ENCODE results near the gene MT1X. TPM values are rescaled to one million over a fixed set of nuclear protein-coding genes. Genes with fewer than 3 reads are reported as not detected.
"Not testable (repeated sequence)": the region's sequence is repeated elsewhere in the genome, so short reads cannot be mapped to it uniquely, and the experiment has no call there.

MT1X gene
- total RNA-seq, 1 donor from 2014 or later: 3,049 TPM

DNA sequence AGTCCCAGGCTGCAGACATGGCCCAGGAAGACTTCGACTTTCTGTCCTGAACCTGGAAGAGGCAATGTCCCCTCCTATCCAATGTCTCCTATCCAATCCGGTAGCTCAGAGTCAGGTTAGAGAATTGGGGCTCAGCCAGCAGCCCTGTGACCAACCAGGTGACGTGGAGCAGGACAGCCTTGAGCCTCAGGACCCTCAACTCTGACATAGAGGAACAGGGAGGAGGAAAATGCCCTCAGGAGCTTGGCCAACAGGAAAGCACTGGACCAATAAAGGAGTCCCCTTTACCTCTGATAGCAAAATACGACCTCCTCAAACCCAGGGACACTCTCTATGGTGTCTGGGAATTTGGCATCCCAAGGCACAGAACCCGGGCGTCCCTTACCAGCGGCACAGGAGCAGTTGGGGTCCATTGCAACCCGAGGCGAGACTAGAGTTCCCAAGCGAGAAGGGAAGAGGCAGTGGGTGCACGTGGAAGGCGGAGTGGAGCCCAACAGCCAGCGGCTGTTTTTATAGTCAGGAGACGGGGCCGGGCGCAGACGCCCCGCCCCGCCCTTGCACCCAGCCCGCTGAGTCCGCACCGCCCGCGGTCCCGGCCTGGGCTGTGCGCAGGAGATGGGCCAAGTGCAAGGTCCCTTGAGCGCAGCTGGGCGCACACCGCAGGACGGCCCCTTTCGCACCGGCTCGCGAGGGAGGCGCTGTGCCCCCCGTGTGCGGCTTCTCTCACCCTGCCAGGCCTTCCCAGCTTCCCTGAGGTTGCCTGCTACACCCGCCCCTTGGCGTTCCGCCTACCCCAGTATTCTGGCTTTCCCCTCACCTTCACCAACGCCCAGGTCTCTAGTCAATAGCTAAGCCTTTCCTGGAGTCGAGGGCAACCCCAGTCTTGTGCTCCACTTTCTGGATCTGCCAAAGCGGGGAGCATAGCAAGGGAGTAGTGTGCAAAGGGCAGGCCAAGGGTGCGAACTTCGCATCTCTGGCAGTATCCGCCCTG is 14.4 kb upstream of the MT1X start, which contains the start of gene MT1G:
Gene MT1G, minus strand, starts transcription at position 485 of the 991 bp plus-strand sequence. Its CDS starts 72 bp downstream, at position 413.
- Histone ChIP-seq H3K27me3 (no peaks in the 10 kb centered on the region), H3K27ac (no peak within 1 kb of the TSS), H3K9me3 (no peaks in the 10 kb centered on the region), H3K36me3 (no peaks in the 10 kb centered on the region), H3K4me3 (peak within 1 kb of the TSS in 1 of 2 donors; percentile 21), H3K4me1 (peaks cover 27% of the 10 kb centered on the region)
- DNase-seq (ENCODE audit: extremely low spot score in 2 of 2): no peak
- no peak for TF ChIP-seq POLR2A (IDR thresholded peaks at IDR 0.05)
- TF ChIP-seq CTCF (IDR thresholded peaks at IDR 0.05): no peak
- TF ChIP-seq POLR2AphosphoS5 (IDR thresholded peaks at IDR 0.05; ENCODE audit: insufficient read depth in 1 of 2, low read depth in 1 of 2): peak in 1 of 2 donors; percentile 51
- intact Hi-C loops (cut with DNase I): no loop called here

GRCh38 chr16:56669005-56669839 is 13.0 kb upstream of the MT1X start, which contains the start of gene MT1H:
TSS of gene MT1H (plus strand) at chr16:56669814. CDS start at chr16:56669885, 71 bp downstream.
- Histone ChIP-seq H3K4me3 (peak within 1 kb of the TSS in 1 of 2 donors; percentile 16), H3K9me3 (no peaks in the 10 kb centered on the region), H3K27me3 (no peaks in the 10 kb centered on the region), H3K27ac (no peak within 1 kb of the TSS), H3K36me3 (no peaks in the 10 kb centered on the region), H3K4me1 (peaks cover 23% of the 10 kb centered on the region)
- TF ChIP-seq POLR2A (IDR thresholded peaks at IDR 0.05) (no peak), CTCF (IDR thresholded peaks at IDR 0.05) (no peak), POLR2AphosphoS5 (IDR thresholded peaks at IDR 0.05; ENCODE audit: insufficient read depth in 1 of 2, low read depth in 1 of 2) (no peak)
- no peak for DNase-seq (ENCODE audit: extremely low spot score in 2 of 2)
- intact Hi-C loops (cut with DNase I): no loop called here

- H3K27ac ChIP-seq: no peak overlapping the region
- intact Hi-C loops (cut with DNase I): no loop called here
- no peaks in the 10 kb centered on the region for H3K9me3 ChIP-seq
- H3K4me1 ChIP-seq: peaks cover 23% of the 10 kb centered on the region
- DNase-seq (ENCODE audit: extremely low spot score in 2 of 2): no peak
- no peak overlapping the region for H3K4me3 ChIP-seq
- H3K36me3 ChIP-seq: no peaks in the 10 kb centered on the region
- no peaks in the 10 kb centered on the region for H3K27me3 ChIP-seq
- TF ChIP-seq POLR2AphosphoS5 (IDR thresholded peaks at IDR 0.05; ENCODE audit: insufficient read depth in 1 of 2, low read depth in 1 of 2) (no peak), CTCF (IDR thresholded peaks at IDR 0.05) (no peak), POLR2A (IDR thresholded peaks at IDR 0.05) (no peak)
Measured at GRCh38 chr16:56669840-56670619, 12.2 kb upstream of the MT1X start.

- Histone ChIP-seq H3K27me3 (no peaks in the 10 kb centered on the region), H3K9me3 (no peaks in the 10 kb centered on the region), H3K4me1 (peaks cover 25% of the 10 kb centered on the region), H3K27ac (no peak overlapping the region), H3K4me3 (no peak overlapping the region), H3K36me3 (no peaks in the 10 kb centered on the region)
- TF ChIP-seq POLR2A (IDR thresholded peaks at IDR 0.05): no peak
- no peak for TF ChIP-seq POLR2AphosphoS5 (IDR thresholded peaks at IDR 0.05; ENCODE audit: insufficient read depth in 1 of 2, low read depth in 1 of 2)
- TF ChIP-seq CTCF (IDR thresholded peaks at IDR 0.05): no peak
- intact Hi-C loops (cut with DNase I): no loop called here
- no peak for DNase-seq (ENCODE audit: extremely low spot score in 2 of 2)
Measured at GRCh38 chr16:56670620-56670934, 11.7 kb upstream of the MT1X start.

DNA sequence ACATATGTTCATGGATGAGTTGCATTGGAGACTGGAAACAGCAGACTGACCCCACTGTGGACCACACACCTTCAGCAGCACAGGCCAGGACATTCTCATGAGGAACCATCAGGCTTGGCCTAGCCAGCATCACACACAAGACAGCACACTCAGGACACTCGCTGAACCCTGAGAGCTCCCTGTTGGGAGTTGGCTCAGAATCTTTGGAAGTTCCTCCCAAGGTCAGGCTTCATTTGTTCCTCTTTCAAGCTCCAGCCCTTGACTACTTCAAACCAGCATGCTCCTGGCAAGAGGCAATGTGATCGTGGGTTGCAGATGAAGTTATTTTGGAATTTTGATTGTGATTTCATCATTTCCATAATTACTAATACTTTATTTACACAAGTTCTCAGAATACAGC is 10.6 kb upstream of the MT1X start:
- intact Hi-C loops (cut with DNase I); H3K27me3 ChIP-seq: not testable (repeated sequence)

DNA sequence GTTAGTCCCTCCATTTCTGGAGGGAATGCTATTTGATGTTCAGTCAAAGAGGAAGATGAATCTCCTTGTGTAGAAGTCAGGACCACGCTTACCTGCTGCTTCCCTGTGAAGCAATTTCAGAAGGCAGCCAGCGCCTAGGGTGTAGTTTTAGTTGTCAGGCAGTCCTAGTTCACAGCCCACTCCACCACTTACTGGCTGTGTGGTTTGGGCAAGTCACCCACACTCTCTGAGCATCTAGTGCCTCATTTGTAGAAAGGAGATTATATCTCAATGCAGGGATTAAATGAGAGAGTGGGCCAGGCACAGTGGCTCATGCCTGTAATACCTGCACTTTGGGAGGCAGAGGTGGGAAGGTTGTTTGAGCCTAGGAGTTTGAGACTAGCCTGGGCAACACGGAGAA is 10.1 kb upstream of the MT1X start:
- DNase-seq (ENCODE audit: extremely low spot score in 2 of 2); intact Hi-C loops (cut with DNase I); H3K4me3 ChIP-seq; H3K27ac ChIP-seq; H3K36me3 ChIP-seq; H3K27me3 ChIP-seq; H3K9me3 ChIP-seq: not testable (repeated sequence)
- peaks cover 33% of the 10 kb centered on the region for H3K4me1 ChIP-seq

More for the DNA sequence above, 10.6 kb upstream of the MT1X start:
- not testable (repeated sequence) for H3K9me3 ChIP-seq; H3K4me3 ChIP-seq; H3K27ac ChIP-seq; H3K36me3 ChIP-seq; DNase-seq (ENCODE audit: extremely low spot score in 2 of 2)
- H3K4me1 ChIP-seq: peaks cover 33% of the 10 kb centered on the region
